ENCODE data around the gene INPP5E.

The INPP5E gene, protein sequence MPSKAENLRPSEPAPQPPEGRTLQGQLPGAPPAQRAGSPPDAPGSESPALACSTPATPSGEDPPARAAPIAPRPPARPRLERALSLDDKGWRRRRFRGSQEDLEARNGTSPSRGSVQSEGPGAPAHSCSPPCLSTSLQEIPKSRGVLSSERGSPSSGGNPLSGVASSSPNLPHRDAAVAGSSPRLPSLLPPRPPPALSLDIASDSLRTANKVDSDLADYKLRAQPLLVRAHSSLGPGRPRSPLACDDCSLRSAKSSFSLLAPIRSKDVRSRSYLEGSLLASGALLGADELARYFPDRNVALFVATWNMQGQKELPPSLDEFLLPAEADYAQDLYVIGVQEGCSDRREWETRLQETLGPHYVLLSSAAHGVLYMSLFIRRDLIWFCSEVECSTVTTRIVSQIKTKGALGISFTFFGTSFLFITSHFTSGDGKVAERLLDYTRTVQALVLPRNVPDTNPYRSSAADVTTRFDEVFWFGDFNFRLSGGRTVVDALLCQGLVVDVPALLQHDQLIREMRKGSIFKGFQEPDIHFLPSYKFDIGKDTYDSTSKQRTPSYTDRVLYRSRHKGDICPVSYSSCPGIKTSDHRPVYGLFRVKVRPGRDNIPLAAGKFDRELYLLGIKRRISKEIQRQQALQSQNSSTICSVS

DNA sequence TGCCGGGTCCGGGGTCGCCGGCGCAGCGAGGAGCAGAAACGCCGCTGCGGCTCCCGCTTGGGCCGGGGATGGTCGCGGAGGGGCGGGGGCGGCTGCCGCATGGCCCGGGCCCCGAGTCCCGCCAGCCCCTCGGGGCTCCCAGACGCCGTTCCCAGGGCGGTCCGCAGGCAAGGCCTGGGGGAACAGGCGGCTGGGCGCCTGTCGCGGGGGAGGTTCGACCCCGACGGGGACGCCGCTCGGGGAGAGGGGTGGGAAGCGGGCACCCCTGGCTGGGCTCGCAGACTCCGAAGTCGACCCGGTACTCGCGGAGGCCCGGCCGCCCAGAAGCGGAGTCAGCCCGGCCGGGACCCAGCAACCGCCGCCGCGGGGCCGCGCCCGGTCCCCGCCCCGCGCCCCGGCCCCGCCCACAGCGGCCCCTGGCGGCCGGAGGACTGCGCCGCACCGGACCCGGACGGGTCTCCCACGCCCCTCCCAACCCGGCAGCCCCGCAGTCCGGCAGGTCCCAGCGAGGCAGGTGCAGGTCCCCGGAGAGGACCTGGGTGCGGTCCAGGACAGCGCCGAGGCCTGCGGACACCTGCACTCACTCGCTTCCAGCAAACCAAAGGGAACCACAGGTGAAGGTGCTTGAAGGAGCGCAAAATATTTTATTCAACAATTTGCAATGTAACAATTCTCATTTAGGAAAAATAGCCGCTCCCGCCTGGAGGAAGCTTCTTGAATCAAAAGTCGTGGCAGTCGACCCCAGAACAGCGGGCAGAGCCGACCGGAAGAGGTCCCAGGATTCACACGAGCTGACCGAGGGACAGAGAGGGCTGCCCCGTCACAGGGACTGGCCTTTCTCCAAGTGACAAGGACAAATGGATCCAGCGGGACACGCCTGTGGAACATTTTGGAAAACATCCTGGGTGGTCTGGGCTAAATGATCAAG lies at the start of gene INPP5E:
INPP5E (minus strand) TSS at position 365 of the 928 bp plus-strand sequence. CDS start 426 bp downstream, outside the sequence.
- peaks cover 11% of the 10 kb centered on the region for H3K4me1 ChIP-seq (ENCODE audit: control insufficient read depth, insufficient read depth, low read length)
- H3K27me3 ChIP-seq (ENCODE audit: control insufficient read depth, insufficient read depth, low read length): no peaks in the 10 kb centered on the region
- peak within 1 kb of the TSS; percentile 49 for H3K9ac ChIP-seq (ENCODE audit: low read length)
- peak within 1 kb of the TSS; percentile 79 for H3K4me3 ChIP-seq (ENCODE audit: low read length)
- peaks cover 18% of the 10 kb centered on the region for H3K36me3 ChIP-seq (ENCODE audit: control insufficient read depth, insufficient read depth, low read length)
- peak within 1 kb of the TSS; percentile 52 for H3K27ac ChIP-seq (ENCODE audit: low read depth, low read length)

DNA sequence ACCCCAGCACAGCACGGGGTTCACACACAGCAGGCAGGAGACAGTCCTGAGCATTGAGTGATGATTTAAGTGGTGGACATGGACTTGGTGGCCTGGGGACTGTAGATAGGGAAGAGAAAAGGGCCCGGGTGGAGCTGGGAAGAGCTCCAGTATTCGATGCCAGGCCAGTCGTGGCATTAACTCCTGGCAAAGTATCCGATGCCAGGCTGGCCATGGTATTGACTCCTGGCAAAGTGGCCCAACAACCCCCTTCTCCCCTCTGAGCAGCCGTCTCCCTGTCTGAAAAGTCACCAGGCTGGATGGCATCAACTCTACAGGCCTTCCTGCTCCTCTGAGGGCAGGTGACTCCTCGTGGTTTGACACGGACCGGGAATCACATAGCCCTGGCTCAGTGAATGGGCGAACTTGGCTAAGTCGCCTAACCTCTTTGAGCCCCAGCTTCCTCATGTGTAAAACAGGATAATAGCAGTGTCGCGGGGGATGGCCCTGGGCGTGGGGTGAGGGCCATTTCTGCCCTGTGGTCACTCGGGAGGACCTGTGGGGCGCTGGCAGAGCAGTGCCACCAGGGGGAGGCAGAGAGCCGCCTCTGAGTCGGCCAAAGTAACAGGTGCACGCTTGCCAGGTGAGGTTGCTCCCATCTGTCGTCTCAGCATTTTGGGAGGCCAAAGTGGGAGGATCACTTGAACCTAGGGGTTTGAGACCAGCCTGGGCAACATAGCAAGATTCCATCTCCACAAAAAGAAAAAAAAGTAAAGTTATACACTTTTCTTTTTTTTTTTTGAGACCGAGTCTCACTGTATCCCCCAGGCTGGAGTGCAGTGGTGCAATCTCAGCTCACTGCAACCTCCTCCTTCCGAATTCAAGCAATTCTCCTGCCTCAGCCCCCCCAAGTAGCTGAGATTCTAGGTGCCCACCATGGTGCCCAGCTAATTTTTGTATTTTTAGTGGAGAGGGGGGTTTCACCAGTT lies 48.9 kb upstream of the INPP5E start:
- Histone ChIP-seq H3K4me3 (ENCODE audit: low read length) (no peak overlapping the region), H3K27me3 (ENCODE audit: control insufficient read depth, insufficient read depth, low read length) (no peaks in the 10 kb centered on the region), H3K9ac (ENCODE audit: low read length) (peak overlapping the region; percentile 2), H3K27ac (ENCODE audit: low read depth, low read length) (no peak overlapping the region), H3K36me3 (ENCODE audit: control insufficient read depth, insufficient read depth, low read length) (no peaks in the 10 kb centered on the region), H3K4me1 (ENCODE audit: control insufficient read depth, insufficient read depth, low read length) (no peaks in the 10 kb centered on the region)

DNA sequence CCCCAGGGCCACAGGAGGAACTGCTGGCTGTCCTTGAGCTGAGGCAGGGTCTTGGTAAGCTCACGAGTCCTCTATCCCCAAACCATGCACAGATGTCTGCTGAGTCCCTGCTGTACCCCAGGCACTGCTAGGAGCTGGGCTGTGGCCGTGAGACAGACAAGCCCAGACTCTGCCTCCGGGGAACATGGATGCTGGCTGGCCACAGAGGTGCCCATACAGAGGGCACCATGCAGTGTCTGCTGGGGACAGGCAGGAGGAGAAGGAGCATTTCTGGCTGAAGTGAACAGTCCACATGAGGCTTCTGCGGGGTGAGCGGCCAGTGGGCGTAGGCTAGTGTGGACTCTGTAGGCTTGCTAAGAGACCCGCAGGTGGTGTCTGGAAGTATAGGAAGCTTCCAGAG lies 48.0 kb upstream of the INPP5E start:
- H3K9ac ChIP-seq (ENCODE audit: low read length): no peak overlapping the region
- H3K4me3 ChIP-seq (ENCODE audit: low read length): no peak overlapping the region
- no peaks in the 10 kb centered on the region for H3K4me1 ChIP-seq (ENCODE audit: control insufficient read depth, insufficient read depth, low read length)
- no peaks in the 10 kb centered on the region for H3K36me3 ChIP-seq (ENCODE audit: control insufficient read depth, insufficient read depth, low read length)
- no peaks in the 10 kb centered on the region for H3K27me3 ChIP-seq (ENCODE audit: control insufficient read depth, insufficient read depth, low read length)
- no peak overlapping the region for H3K27ac ChIP-seq (ENCODE audit: low read depth, low read length)

DNA sequence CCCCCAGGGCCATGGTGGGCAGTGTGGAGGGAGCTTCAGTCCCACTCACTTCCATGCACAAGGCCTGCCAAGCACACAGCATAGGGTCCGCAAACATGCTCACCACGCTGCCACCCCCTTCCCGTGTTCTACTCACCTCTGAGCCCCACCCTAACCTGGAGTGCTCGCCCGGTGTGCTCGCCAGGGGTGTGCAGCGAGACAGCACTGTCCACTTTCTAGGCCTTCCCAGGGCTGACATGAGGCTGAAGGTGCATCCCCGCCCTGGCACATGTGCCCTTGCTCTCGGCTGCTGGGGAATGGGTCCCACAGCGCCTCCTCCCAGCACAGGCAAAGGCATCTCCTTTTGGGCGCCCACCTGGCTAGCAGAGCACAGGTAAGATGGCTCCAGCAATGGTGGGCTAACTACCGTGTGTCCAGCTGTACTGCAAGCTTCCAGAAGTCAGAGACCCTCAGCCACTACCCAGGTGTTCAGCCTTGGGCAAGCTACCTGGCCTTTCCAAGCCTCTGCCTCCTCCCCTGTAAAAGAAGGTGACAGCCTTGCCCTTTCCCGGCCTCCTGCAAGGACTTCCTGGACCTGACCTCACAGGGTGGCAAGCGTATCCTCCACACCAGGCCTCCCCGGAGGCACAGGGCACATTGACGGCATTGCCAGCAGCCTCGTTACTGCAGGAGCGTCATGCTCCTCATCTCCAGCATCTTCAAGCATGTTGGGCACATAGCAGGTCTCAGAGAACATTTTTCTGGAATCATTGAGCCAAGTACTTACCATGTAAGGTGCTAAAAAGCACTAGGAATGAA lies 47.4 kb upstream of the INPP5E start:
- Histone ChIP-seq H3K4me1 (ENCODE audit: control insufficient read depth, insufficient read depth, low read length) (peaks cover 2% of the 10 kb centered on the region), H3K27ac (ENCODE audit: low read depth, low read length) (no peak overlapping the region), H3K4me3 (ENCODE audit: low read length) (no peak overlapping the region), H3K9ac (ENCODE audit: low read length) (no peak overlapping the region), H3K36me3 (ENCODE audit: control insufficient read depth, insufficient read depth, low read length) (no peaks in the 10 kb centered on the region), H3K27me3 (ENCODE audit: control insufficient read depth, insufficient read depth, low read length) (no peaks in the 10 kb centered on the region)

DNA sequence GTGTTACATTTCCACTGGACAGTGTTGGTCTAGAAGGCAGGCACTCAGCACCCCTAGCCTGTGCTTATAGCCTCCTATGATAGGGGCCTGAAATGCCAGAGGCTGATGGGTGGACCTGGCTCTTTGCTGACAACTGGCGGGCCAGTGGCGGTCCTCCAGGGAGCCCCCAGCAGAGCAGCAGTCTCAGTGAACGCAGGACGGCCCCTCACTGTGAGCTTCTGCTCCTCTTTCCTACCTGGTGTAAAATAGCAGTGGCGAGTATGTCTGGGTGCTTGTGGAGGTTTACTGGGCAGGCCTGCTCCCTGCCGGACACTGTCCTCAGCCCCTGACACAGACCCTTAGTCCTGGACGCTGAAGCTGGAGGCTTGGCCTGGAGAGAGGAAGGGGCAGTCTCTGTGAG lies 46.5 kb upstream of the INPP5E start:
- Histone ChIP-seq H3K27me3 (ENCODE audit: control insufficient read depth, insufficient read depth, low read length) (no peaks in the 10 kb centered on the region), H3K27ac (ENCODE audit: low read depth, low read length) (no peak overlapping the region), H3K36me3 (ENCODE audit: control insufficient read depth, insufficient read depth, low read length) (no peaks in the 10 kb centered on the region), H3K9ac (ENCODE audit: low read length) (no peak overlapping the region), H3K4me3 (ENCODE audit: low read length) (no peak overlapping the region), H3K4me1 (ENCODE audit: control insufficient read depth, insufficient read depth, low read length) (peaks cover 9% of the 10 kb centered on the region)

DNA sequence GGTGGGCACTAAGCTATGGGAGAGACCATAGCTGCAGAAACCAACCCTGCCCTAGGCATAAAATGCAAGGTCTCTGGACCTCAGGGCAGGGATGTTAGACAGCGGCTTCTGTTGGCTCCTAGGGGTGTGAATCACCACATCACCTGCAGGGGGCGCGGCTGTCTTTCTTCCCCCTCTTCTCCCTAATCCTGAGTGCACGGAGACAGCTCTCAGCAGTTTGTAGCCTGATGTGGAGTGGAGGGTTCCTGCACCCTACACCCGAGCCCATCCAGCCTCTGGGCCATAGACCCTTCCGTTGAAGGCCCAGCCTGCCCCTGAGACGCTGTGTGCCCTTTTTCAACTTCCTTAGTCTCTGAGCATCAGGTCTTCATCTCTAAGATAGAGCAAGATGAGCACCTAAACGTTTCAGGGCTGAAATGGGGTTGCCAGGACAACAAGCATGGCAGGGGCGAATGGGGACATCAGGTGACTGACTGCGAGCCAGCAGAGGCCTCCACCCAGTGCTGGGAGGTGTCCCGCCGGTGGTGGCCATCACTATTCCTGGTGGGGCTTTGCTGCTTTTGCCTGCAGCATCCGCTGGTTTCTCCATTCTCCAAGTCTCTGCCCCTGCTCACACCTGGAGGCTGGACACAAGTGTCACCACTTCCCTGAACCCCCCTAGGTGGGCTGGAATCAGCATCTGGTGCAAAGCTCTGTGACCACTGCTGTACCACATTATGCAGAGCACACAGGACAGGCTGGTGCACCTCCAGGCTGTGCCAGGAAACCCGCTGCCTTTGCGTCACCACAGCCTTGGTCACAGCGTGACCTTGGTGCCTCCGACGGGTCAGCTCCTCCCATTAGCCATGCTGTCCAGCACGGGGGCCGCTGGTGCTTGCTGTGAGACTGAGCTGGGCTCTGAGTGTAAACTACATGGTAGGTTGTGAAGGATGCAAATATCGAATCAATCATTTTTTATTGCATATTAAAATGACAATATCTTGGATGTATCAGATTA lies 45.7 kb upstream of the INPP5E start:
- no peak overlapping the region for H3K27ac ChIP-seq (ENCODE audit: low read depth, low read length)
- H3K27me3 ChIP-seq (ENCODE audit: control insufficient read depth, insufficient read depth, low read length): no peaks in the 10 kb centered on the region
- H3K4me3 ChIP-seq (ENCODE audit: low read length): no peak overlapping the region
- H3K4me1 ChIP-seq (ENCODE audit: control insufficient read depth, insufficient read depth, low read length): peaks cover 9% of the 10 kb centered on the region
- no peaks in the 10 kb centered on the region for H3K36me3 ChIP-seq (ENCODE audit: control insufficient read depth, insufficient read depth, low read length)
- no peak overlapping the region for H3K9ac ChIP-seq (ENCODE audit: low read length)

DNA sequence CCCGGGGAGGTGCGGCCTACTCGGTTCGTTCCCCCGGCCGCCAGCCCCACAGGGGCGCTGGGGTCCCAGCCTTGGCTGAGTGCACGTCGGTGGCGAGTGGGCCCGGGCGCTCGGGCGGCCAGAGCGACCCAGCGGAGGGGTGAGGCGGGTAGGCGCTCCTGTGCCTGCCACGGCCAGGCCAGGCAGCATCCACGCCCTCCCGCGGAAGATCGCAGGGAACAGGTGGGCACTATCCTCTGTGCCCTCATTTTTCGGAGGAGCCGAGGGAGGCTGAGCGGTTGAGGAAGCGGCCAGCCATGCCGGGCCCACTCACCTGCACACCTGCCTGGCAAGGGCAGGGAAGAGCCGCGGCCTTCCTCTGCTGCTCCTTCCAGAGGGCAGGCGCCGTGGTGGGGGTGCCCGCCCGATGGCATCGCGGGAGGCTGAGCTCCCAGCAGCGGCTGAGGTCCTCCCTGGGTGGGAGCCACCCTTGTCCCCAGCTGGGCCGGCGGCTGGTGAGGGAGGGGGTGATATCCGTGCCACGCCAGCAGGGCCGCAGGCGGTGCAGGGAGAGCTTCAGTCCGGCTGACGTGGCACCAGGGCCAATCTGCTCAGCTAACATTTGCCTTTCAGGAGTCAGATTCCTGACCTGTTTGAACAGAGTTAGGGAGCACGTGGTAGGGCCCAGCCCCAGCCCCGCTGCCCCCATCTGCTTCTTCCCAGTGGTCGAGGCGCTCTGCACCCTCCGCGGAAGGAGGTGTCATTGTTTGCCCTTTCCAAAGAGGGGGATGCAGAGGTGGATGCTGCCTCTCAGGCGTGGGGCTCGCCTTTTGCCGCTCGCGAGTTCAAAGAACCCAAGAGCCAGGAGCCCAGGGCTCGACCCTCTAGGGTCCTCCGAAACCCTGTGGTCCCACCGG lies 44.8 kb upstream of the INPP5E start:
- H3K4me1 ChIP-seq (ENCODE audit: control insufficient read depth, insufficient read depth, low read length): peaks cover 9% of the 10 kb centered on the region
- peak overlapping the region; percentile 2 for H3K9ac ChIP-seq (ENCODE audit: low read length)
- no peak overlapping the region for H3K27ac ChIP-seq (ENCODE audit: low read depth, low read length)
- no peaks in the 10 kb centered on the region for H3K27me3 ChIP-seq (ENCODE audit: control insufficient read depth, insufficient read depth, low read length)
- no peaks in the 10 kb centered on the region for H3K36me3 ChIP-seq (ENCODE audit: control insufficient read depth, insufficient read depth, low read length)
- peak overlapping the region; percentile 87 for H3K4me3 ChIP-seq (ENCODE audit: low read length)

DNA sequence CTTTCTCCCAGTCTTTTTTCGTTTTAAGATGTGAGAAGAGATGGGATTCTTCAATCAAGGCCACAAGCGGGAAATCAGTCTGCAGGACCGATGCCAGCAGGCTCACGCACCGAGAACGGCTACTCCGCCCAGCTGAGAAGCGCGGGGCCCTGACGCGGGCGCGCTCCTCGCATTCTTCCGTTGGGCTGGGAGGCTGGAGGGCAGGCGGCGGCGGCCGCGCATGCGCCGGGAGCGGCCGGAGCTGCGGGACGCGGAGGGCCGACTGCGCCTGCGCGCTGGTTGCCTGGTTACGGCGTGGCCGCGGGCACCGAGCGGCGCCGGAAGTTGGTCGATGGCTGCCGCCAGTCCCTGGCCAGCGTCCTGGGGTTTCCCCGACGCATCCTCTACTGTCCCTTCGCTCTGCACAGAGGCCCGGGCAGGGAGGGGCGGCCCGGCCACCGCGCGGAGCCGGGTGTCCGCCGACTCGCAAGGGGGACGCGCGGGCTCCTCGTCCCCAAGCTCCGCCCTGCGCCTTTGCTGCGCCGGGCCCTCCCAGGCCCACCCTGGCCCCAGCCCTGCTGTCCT lies 44.0 kb upstream of the INPP5E start:
- Histone ChIP-seq H3K27me3 (ENCODE audit: control insufficient read depth, insufficient read depth, low read length) (no peaks in the 10 kb centered on the region), H3K4me1 (ENCODE audit: control insufficient read depth, insufficient read depth, low read length) (peaks cover 9% of the 10 kb centered on the region), H3K36me3 (ENCODE audit: control insufficient read depth, insufficient read depth, low read length) (no peaks in the 10 kb centered on the region), H3K4me3 (ENCODE audit: low read length) (peak overlapping the region; percentile 87), H3K9ac (ENCODE audit: low read length) (peak overlapping the region; percentile 88), H3K27ac (ENCODE audit: low read depth, low read length) (peak overlapping the region; percentile 100)

DNA sequence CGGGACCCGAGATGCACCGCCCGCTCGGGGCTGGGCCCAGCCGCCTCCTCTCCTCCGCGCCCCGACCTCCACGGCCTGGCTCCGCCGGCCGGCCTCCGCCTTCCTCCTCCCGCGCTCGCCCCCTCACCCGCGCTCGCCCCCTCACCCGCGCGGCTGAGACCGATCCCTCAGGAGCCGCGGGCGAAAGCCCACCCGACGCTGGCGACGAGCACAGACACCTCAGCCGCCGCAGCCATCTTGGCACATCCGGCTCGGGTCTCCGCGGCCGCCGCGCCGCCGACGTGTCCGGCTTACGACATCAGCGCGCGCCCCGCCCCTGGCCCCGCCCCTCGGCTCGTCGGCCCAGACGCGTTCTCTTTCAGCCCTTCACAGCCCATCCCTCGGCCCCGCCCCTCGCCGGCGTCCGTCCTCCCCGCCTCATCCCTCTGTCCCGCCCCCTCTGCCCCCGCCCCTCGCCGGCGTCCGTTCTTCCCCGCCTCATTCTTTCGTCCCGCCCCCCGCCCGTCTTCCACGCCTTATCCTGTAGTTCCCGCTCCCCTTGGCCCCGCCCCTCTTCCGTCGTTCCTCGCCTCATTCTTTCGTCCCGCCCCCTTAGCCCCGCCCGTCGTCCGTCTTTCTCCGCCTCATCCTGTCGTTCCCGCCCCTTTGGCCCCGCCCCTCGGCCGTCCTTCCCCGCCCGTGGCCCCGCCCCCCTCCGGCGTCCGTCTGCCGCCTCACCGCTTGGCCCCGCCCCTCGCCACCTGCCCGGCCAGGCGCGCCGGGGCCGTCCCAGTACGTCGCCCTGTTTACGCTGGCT lies 43.3 kb upstream of the INPP5E start, which contains the start of gene SEC16A:
SEC16A (minus strand) TSS at position 248 of the 796 bp plus-strand sequence. CDS start 5,425 bp downstream, outside the sequence.
- peak within 1 kb of the TSS; percentile 100 for H3K27ac ChIP-seq (ENCODE audit: low read depth, low read length)
- H3K9ac ChIP-seq (ENCODE audit: low read length): peak within 1 kb of the TSS; percentile 88
- peak within 1 kb of the TSS; percentile 87 for H3K4me3 ChIP-seq (ENCODE audit: low read length)
- no peaks in the 10 kb centered on the region for H3K36me3 ChIP-seq (ENCODE audit: control insufficient read depth, insufficient read depth, low read length)
- H3K27me3 ChIP-seq (ENCODE audit: control insufficient read depth, insufficient read depth, low read length): no peaks in the 10 kb centered on the region
- H3K4me1 ChIP-seq (ENCODE audit: control insufficient read depth, insufficient read depth, low read length): peaks cover 9% of the 10 kb centered on the region

All from rectal smooth muscle tissue (tissue), 1 donor.